Astrocyte of the cerebellum (primary cell): ENCODE results near the gene AVP.

Source experiments
- DNase-seq: peaks from one replicate; pipeline ENCODE4 v3.0.0-alpha.2; 2011; ENCODE audit warnings: low read depth
- H3K4me3 ChIP-seq: 2 replicates; pipeline ENCODE4 v1.5.1; 2011; ENCODE audit warnings: mild to moderate bottlenecking, low read depth, low read length, moderate library complexity
- CTCF ChIP-seq: IDR thresholded peaks from 2 replicates; pipeline ENCODE4 v1.5.1; 2012; ENCODE audit warnings: low read length, low read depth, moderate library complexity, mild to moderate bottlenecking; ENCODE audit errors: missing control alignments
- in situ Hi-C: cut with HindIII; loops from 2 replicates; pipeline ENCODE4 v1.10.0; 2017; ENCODE audit warnings: low sequenced_read_pairs

The AVP gene

DNA sequence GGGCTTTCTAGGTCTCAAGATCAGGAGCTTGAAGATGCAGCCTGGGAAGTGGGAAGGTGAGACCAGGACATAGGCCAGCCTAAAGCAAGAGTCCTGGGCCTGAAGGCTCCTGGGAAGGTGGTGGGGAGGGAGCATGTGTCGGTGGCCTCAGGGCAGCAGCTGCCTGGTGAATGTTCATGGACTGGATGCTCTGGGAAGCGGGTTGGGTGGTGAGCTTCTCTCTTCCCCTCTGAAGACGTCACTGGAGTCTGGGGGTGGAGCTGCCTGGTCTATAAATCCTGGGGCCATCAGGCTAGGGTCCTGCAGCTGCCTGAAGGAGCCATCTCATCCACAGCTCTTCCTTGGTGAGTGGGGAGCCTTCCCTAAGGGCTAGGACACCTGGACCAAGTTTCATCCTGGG is 41.2 kb downstream of the AVP start, which contains the start of gene GNRH2:
TSS of gene GNRH2 (plus strand) at position 301 of the 400 bp plus-strand sequence. CDS start 793 bp downstream, outside the sequence.
- DNase-seq, result no peak
- in situ Hi-C loops, result no loop called here
- H3K4me3 ChIP-seq, result no peak within 1 kb of the TSS
- TF ChIP-seq CTCF, result no peak

DNA sequence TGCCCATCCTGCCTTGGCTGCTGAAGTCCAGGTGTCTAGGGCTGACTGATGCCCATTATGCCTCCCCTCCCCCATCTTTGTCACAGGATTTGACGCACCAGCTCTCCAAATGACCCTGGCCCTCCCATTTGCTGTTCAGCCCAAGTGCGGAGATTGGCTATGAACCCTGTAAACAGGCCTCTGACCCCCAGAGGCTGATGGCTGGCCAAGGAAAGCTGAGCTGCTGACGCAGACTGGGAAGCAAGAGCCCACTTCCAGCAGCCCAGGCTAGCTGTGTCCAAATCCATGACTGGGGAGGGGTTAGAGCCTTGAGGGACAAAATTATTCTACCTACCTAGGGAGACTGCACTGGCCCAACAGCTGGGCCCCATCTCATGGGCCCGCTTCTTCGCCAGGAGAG is 41.9 kb downstream of the AVP start:
- no peak for DNase-seq
- H3K4me3 ChIP-seq, result no peak overlapping the region
- in situ Hi-C loops, result no loop called here
- no peak for TF ChIP-seq CTCF

- in situ Hi-C loops, result no loop called here
- DNase-seq, result no peak
- H3K4me3 ChIP-seq, result no peak overlapping the region
- no peak for TF ChIP-seq CTCF
These were observed 42.6 kb downstream of the AVP start for GRCh38 chr20:3041854-3042409.

GRCh38 chr20:3040086-3040485 is 44.4 kb downstream of the AVP start:
- TF ChIP-seq CTCF, result no peak
- in situ Hi-C loops, result no loop called here
- no peak overlapping the region for H3K4me3 ChIP-seq
- DNase-seq, result no peak

DNA sequence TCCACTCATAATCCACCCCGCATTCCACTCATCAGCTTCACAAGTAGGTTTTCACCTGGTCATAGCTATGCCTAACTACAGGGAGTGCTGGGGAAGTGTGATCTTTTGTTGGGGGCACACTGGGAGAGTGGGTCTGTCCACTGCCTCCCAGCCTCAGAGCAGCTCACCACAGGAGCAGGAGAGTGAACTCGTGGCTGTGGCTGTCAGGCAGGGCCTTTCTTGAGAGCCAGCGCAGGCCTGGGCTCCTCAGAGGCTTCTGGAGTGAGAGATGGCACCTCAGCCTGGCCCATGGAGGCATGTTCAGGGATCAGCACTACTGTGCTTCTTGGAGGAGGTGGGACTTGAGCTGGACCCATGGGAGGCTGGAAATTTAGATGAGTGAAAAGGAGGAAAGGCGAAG is 45.1 kb downstream of the AVP start:
- no peak for DNase-seq
- TF ChIP-seq CTCF, result no peak
- H3K4me3 ChIP-seq, result no peak overlapping the region
- in situ Hi-C loops, result no loop called here

DNA sequence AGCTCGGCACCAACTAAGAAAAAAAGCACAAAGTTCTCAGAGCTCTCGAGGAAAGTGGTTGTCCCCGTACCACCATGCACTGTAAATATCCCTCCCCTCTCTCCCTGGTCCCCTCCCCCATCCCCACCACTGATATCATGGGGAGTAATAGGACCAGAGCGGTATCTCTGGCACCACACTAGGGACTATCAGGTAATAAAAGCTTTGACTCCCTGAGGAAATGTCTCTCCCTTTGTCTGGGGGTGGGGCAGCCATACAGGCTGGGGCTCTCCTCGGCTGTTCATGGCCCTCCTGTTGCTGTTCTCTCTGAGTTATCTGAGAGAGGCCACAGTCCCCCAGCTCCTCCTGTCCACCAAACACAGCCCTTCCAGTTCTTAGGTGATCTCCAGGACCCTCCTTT is 46.1 kb downstream of the AVP start:
- no peak for DNase-seq
- H3K4me3 ChIP-seq, result no peak overlapping the region
- no peak for TF ChIP-seq CTCF
- in situ Hi-C loops, result no loop called here
